Measurements from ENCODE around the gene PPP2R2C. TPM values are rescaled to one million over a fixed set of nuclear protein-coding genes. Genes with fewer than 3 reads are reported as not detected.

PPP2R2C gene
- total RNA-seq, 2 experiments from 2014 or later: not detected

- no peak for TF ChIP-seq CTCF (conservative IDR thresholded peaks at IDR 0.05; ENCODE audit: low read length)
- no peak for TF ChIP-seq EZH2phosphoT487 (IDR thresholded peaks at IDR 0.05; ENCODE audit: borderline replicate concordance, low read depth, low read length)
- Histone ChIP-seq H3K9me2 (ENCODE audit: insufficient read depth, low read length) (no peaks in the 10 kb centered on the region), H4K20me1 (ENCODE audit: insufficient read depth, low read length) (no peaks in the 10 kb centered on the region), H3K79me2 (ENCODE audit: insufficient read depth, low read depth, low read length) (no peaks in the 10 kb centered on the region), H3K4me1 (ENCODE audit: insufficient read depth, low read length, poor library complexity, severe bottlenecking) (no peaks in the 10 kb centered on the region), H3K36me3 (ENCODE audit: insufficient read depth, low read length) (no peaks in the 10 kb centered on the region), H3K9me3 (ENCODE audit: low read length) (no peaks in the 10 kb centered on the region), H3K27ac (ENCODE audit: low read depth, low read length, poor library complexity, severe bottlenecking) (no peak overlapping the region), H2AFZ (ENCODE audit: low read length) (no peak overlapping the region), H3K4me2 (ENCODE audit: low read length) (no peak overlapping the region), H3K4me3 (ENCODE audit: low read depth, low read length, poor library complexity, severe bottlenecking) (no peak overlapping the region)
- ChIA-PET POLR2A (no interaction called here), CTCF (ENCODE audit: unreplicated experiment) (no interaction called here)
- intact Hi-C loops (cut with micrococcal nuclease; ENCODE audit: unreplicated experiment): no loop called here
- no peak for DNase-seq (ENCODE audit: low spot score)
- no TSS peak for BruUV-seq (replicated peaks)
These were observed 1.0 kb upstream of the PPP2R2C start for GRCh38 chr4:6473264-6474052.

GRCh38 chr4:6472008-6472386 lies 417 bp downstream of the PPP2R2C start:
- no peaks in the 10 kb centered on the region for H3K79me2 ChIP-seq (ENCODE audit: insufficient read depth, low read depth, low read length)
- no peaks in the 10 kb centered on the region for H3K9me2 ChIP-seq (ENCODE audit: insufficient read depth, low read length)
- no peaks in the 10 kb centered on the region for H3K4me1 ChIP-seq (ENCODE audit: insufficient read depth, low read length, poor library complexity, severe bottlenecking)
- no peak overlapping the region for H2AFZ ChIP-seq (ENCODE audit: low read length)
- H4K20me1 ChIP-seq (ENCODE audit: insufficient read depth, low read length): no peaks in the 10 kb centered on the region
- ChIA-PET POLR2A (no interaction called here), CTCF (ENCODE audit: unreplicated experiment) (no interaction called here)
- H3K4me3 ChIP-seq (ENCODE audit: low read depth, low read length, poor library complexity, severe bottlenecking): no peak overlapping the region
- no peak for DNase-seq (ENCODE audit: low spot score)
- no peak overlapping the region for H3K27ac ChIP-seq (ENCODE audit: low read depth, low read length, poor library complexity, severe bottlenecking)
- no peaks in the 10 kb centered on the region for H3K9me3 ChIP-seq (ENCODE audit: low read length)
- no TSS peak for BruUV-seq (replicated peaks)
- TF ChIP-seq EZH2phosphoT487 (IDR thresholded peaks at IDR 0.05; ENCODE audit: borderline replicate concordance, low read depth, low read length): no peak
- TF ChIP-seq CTCF (conservative IDR thresholded peaks at IDR 0.05; ENCODE audit: low read length): no peak
- no peak overlapping the region for H3K4me2 ChIP-seq (ENCODE audit: low read length)
- intact Hi-C loops (cut with micrococcal nuclease; ENCODE audit: unreplicated experiment): no loop called here
- no peaks in the 10 kb centered on the region for H3K36me3 ChIP-seq (ENCODE audit: insufficient read depth, low read length)

- intact Hi-C loops (cut with micrococcal nuclease; ENCODE audit: unreplicated experiment): no loop called here
- no peaks in the 10 kb centered on the region for H3K79me2 ChIP-seq (ENCODE audit: insufficient read depth, low read depth, low read length)
- no TSS peak for BruUV-seq (replicated peaks)
- no peaks in the 10 kb centered on the region for H3K4me1 ChIP-seq (ENCODE audit: insufficient read depth, low read length, poor library complexity, severe bottlenecking)
- no peaks in the 10 kb centered on the region for H3K9me3 ChIP-seq (ENCODE audit: low read length)
- H3K27ac ChIP-seq (ENCODE audit: low read depth, low read length, poor library complexity, severe bottlenecking): no peak overlapping the region
- H3K4me2 ChIP-seq (ENCODE audit: low read length): no peak overlapping the region
- H4K20me1 ChIP-seq (ENCODE audit: insufficient read depth, low read length): no peaks in the 10 kb centered on the region
- no peak for TF ChIP-seq EZH2phosphoT487 (IDR thresholded peaks at IDR 0.05; ENCODE audit: borderline replicate concordance, low read depth, low read length)
- no peak for TF ChIP-seq CTCF (conservative IDR thresholded peaks at IDR 0.05; ENCODE audit: low read length)
- H3K9me2 ChIP-seq (ENCODE audit: insufficient read depth, low read length): no peaks in the 10 kb centered on the region
- H3K4me3 ChIP-seq (ENCODE audit: low read depth, low read length, poor library complexity, severe bottlenecking): no peak overlapping the region
- ChIA-PET POLR2A (no interaction called here), CTCF (ENCODE audit: unreplicated experiment) (no interaction called here)
- no peaks in the 10 kb centered on the region for H3K36me3 ChIP-seq (ENCODE audit: insufficient read depth, low read length)
- H2AFZ ChIP-seq (ENCODE audit: low read length): no peak overlapping the region
- no peak for DNase-seq (ENCODE audit: low spot score)
These were observed 957 bp downstream of the PPP2R2C start for GRCh38 chr4:6471307-6472007.

Data from OCI-LY7 (cell line).